WERI-Rb-1 (cell line): ENCODE data around the gene TMPO.

Experiments
- DNase-seq: peaks from one replicate; pipeline ENCODE4 v3.0.0-alpha.2; 2020
- H3K27ac ChIP-seq: fragments of 250-450 bp; sonication (Bioruptor Pico); 2 replicates; pipeline ENCODE4 v1.5.1; 2020; ENCODE audit warnings: mild to moderate bottlenecking, moderate library complexity
- H3K27me3 ChIP-seq: fragments of 250-450 bp; sonication (Bioruptor Pico); 2 replicates; pipeline ENCODE4 v1.5.1; 2021; ENCODE audit warnings: mild to moderate bottlenecking, low read depth, moderate library complexity; ENCODE audit not compliant: insufficient read depth, severe bottlenecking
- H3K36me3 ChIP-seq: fragments of 250-450 bp; sonication (Bioruptor Pico); 2 replicates; pipeline ENCODE4 v1.5.1; 2020; ENCODE audit warnings: mild to moderate bottlenecking, moderate library complexity
- H3K4me3 ChIP-seq: 2 replicates; pipeline ENCODE4 v1.5.1; 2011; ENCODE audit warnings: low read depth, mild to moderate bottlenecking, control low read depth, low read length
- H3K9me3 ChIP-seq: fragments of 250-450 bp; sonication (Bioruptor Pico); 2 replicates; pipeline ENCODE4 v1.5.1; 2021; ENCODE audit warnings: mild to moderate bottlenecking, moderate library complexity; ENCODE audit not compliant: severe bottlenecking
- CTCF ChIP-seq: IDR thresholded peaks from 2 replicates; pipeline ENCODE4 v1.5.1; 2011; ENCODE audit warnings: low read depth, mild to moderate bottlenecking, control low read depth, inconsistent platforms, low read length

Gene TMPO

GRCh38 chr12:98578821-98579220 is 63.4 kb downstream of the TMPO start:
- H3K27me3 ChIP-seq, result no peaks in the 10 kb centered on the region
- no peaks in the 10 kb centered on the region for H3K36me3 ChIP-seq
- TF ChIP-seq CTCF, result no peak
- H3K4me3 ChIP-seq, result no peak overlapping the region
- no peak for DNase-seq
- H3K27ac ChIP-seq, result no peak overlapping the region
- no peaks in the 10 kb centered on the region for H3K9me3 ChIP-seq

GRCh38 chr12:98579347-98579746 is 64.0 kb downstream of the TMPO start:
- no peak for TF ChIP-seq CTCF
- H3K9me3 ChIP-seq, result no peaks in the 10 kb centered on the region
- no peaks in the 10 kb centered on the region for H3K36me3 ChIP-seq

GRCh38 chr12:98579835-98580234 is 64.4 kb downstream of the TMPO start:
- Histone ChIP-seq H3K4me3 (no peak overlapping the region), H3K9me3 (no peaks in the 10 kb centered on the region), H3K27me3 (no peaks in the 10 kb centered on the region), H3K27ac (no peak overlapping the region), H3K36me3 (no peaks in the 10 kb centered on the region)
- DNase-seq, result no peak
- TF ChIP-seq CTCF, result no peak

More at GRCh38 chr12:98579347-98579746, 64.0 kb downstream of the TMPO start:
- no peak for DNase-seq
- Histone ChIP-seq H3K27ac (no peak overlapping the region), H3K4me3 (no peak overlapping the region), H3K27me3 (no peaks in the 10 kb centered on the region)

- TF ChIP-seq CTCF, result no peak
- no peak for DNase-seq
- H3K27ac ChIP-seq, result no peak overlapping the region
- H3K36me3 ChIP-seq, result no peaks in the 10 kb centered on the region
- no peaks in the 10 kb centered on the region for H3K9me3 ChIP-seq
- no peaks in the 10 kb centered on the region for H3K27me3 ChIP-seq
- no peak overlapping the region for H3K4me3 ChIP-seq
These were observed 65.3 kb downstream of the TMPO start for GRCh38 chr12:98580695-98581094.

GRCh38 chr12:98581101-98581500 is 65.7 kb downstream of the TMPO start:
- no peak for DNase-seq
- Histone ChIP-seq H3K9me3 (no peaks in the 10 kb centered on the region), H3K27ac (no peak overlapping the region), H3K4me3 (no peak overlapping the region), H3K27me3 (no peaks in the 10 kb centered on the region), H3K36me3 (no peaks in the 10 kb centered on the region)
- TF ChIP-seq CTCF, result no peak

GRCh38 chr12:98582093-98582492 is 66.7 kb downstream of the TMPO start:
- no peak for TF ChIP-seq CTCF
- DNase-seq, result no peak
- H3K9me3 ChIP-seq, result no peaks in the 10 kb centered on the region
- H3K36me3 ChIP-seq, result no peaks in the 10 kb centered on the region
- H3K27me3 ChIP-seq, result no peaks in the 10 kb centered on the region
- no peak overlapping the region for H3K27ac ChIP-seq
- H3K4me3 ChIP-seq, result no peak overlapping the region
